OCI-LY7 (cell line): ENCODE results near the gene UVRAG.

Experiments
- CTCF ChIP-seq: fragments of 200-600 bp; sonication (generic); conservative IDR thresholded peaks from 2 replicates; pipeline ENCODE4 v1.5.1; 2014; ENCODE audit warnings: mild to moderate bottlenecking, antibody characterized with exemption, low read length, moderate library complexity, mixed read lengths
- EZH2phosphoT487 ChIP-seq: fragments of 200-600 bp; sonication (generic); IDR thresholded peaks from 2 replicates; pipeline ENCODE4 v1.6.1; 2018; ENCODE audit warnings: low read depth, borderline replicate concordance, mild to moderate bottlenecking, mixed run types, antibody characterized with exemption, low read length, moderate library complexity, mixed read lengths

- no peak for TF ChIP-seq CTCF
- TF ChIP-seq EZH2phosphoT487: no peak
Observed at GRCh38 chr11:75899806-75900205, 84.8 kb downstream of the UVRAG start.
